Central memory CD4-positive, alpha-beta T cell (primary cell): ENCODE data around the gene ADRA2C.

Experiments
- DNase-seq: peaks from one replicate; pipeline ENCODE4 v3.0.0; 2022
- total RNA-seq, 3 experiments: gene quantifications; one replicate each; lab custom pipeline; 2026; lab: John Stamatoyannopoulos, UW

ADRA2C gene
- total RNA-seq, result 0 reads per million in 3 experiments

DNA sequence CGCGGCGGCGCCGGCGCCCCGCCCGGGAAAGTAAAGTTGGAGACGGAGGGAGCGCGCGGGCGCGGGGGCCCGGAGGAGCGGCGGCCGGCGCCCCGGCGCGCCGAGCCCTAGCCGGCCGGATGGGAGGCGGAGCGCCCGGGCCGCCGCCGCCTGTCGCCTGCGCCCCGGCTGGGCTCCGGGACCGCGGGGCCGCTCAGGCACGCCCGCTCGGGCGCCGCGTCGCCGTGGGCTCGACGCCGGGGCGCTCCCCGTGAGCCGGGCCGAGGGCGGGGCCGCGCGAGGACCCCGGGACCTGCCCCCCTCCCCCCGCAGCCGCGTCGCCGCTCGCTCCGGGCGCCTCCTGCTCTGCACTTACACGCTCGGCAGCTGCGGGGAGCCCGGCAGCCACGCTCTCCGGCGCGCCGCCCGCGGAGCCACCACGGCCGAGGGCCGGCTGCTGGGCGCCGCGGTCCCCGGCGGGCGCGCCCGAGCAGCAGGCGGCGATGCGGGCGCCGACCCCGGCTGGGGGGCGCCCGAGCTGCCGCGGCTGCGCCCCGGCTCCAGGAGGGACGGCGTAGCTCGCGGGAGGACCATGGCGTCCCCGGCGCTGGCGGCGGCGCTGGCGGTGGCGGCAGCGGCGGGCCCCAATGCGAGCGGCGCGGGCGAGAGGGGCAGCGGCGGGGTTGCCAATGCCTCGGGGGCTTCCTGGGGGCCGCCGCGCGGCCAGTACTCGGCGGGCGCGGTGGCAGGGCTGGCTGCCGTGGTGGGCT, at the start of gene ADRA2C:
ADRA2C (plus strand) TSS at position 350 of the 749 bp plus-strand sequence; CDS start at position 572, 222 bp downstream.
- no peak for DNase-seq

GRCh38 chr4:3716631-3717235, 49.5 kb upstream of the ADRA2C start:
- DNase-seq, result no peak

- DNase-seq, result no peak
These were observed 48.9 kb upstream of the ADRA2C start for GRCh38 chr4:3717241-3717640.

GRCh38 chr4:3718462-3718861, 47.7 kb upstream of the ADRA2C start:
- DNase-seq, result no peak

DNA sequence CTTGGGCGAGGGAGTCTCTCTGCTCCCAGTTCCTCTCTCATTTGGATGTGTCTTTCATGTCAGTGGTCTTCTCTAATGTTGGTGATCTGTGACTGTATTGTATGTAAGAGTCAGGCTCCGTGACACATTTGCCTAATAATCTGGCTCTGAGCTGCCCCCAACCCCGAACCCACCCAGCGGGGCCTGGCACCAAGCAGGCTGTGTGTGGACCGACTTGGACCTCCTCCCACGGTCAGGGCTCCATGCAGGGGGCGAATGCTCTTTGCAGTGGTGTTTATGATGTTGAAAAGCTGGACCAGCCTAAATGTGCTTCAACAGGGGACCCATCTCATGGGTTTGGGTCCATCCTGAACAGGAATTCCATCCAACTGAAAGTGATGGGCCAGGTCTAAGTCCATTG, 47.0 kb upstream of the ADRA2C start:
- DNase-seq, result no peak

DNA sequence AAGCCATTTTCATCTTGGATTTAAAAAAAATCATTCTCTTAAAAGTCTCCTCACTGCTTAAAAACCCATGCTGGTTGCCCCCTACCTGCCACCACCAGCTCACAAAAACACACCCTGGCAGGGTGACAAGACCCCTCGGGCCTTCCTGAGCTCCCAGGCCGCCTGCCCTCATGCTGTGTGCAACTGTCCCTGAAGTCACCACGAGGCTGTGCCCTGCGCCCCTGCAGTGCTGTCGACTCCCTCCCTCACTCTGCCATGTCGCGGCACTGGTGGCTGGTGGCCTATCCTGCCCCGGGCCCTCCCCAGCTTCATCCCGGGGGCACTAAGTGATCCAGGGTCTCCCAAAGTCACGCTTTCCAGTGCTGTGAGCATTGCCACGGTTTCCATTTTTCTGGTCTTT, 46.3 kb upstream of the ADRA2C start:
- no peak for DNase-seq

DNA sequence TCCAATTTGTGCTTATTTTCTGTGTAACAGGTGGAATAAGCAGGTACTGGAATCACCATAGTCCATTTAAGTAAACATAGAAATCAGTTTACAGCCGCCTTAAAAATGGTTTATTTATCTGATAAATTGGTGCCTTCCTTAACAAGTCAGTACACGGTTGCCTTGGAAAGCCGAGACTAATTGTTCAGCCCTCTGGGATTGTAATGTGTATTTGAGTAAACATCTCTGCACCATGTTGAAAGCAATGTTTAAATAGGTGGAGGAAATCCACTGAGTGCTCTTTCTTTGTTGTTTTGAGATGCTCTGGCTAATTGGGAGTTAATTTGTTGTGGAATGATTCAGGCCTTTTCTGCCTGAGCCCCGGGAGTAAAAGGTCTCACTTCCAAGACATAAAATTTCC, 45.7 kb upstream of the ADRA2C start:
- no peak for DNase-seq

GRCh38 chr4:3721186-3721585, 45.0 kb upstream of the ADRA2C start:
- DNase-seq, result no peak

- DNase-seq, result no peak
These were observed 44.6 kb upstream of the ADRA2C start for GRCh38 chr4:3721627-3722026.

- no peak for DNase-seq
These were observed 43.5 kb upstream of the ADRA2C start for GRCh38 chr4:3722446-3723231.

DNA sequence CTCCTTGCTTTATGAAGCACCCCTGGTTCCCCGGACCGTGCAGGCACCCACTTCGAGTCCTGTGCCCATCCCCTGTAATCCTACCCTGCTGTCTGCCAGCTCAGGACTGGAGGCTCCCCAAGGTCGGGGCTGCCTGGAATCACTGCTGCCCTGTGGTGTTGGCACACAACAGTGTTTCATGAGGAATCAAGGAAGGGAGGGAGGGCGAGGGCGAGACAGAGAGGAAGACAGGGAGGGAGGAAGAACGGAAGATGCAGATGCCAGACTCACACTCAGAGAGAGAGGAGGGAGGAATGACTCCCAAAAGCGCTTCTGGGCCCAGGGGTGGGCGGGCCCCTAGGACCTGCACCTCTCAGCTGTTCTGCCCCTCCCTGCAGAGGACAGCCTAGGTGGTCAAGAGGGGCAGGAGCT, 42.9 kb upstream of the ADRA2C start:
- no peak for DNase-seq

- no peak for DNase-seq
These were observed 41.6 kb upstream of the ADRA2C start for GRCh38 chr4:3724319-3725231.

DNA sequence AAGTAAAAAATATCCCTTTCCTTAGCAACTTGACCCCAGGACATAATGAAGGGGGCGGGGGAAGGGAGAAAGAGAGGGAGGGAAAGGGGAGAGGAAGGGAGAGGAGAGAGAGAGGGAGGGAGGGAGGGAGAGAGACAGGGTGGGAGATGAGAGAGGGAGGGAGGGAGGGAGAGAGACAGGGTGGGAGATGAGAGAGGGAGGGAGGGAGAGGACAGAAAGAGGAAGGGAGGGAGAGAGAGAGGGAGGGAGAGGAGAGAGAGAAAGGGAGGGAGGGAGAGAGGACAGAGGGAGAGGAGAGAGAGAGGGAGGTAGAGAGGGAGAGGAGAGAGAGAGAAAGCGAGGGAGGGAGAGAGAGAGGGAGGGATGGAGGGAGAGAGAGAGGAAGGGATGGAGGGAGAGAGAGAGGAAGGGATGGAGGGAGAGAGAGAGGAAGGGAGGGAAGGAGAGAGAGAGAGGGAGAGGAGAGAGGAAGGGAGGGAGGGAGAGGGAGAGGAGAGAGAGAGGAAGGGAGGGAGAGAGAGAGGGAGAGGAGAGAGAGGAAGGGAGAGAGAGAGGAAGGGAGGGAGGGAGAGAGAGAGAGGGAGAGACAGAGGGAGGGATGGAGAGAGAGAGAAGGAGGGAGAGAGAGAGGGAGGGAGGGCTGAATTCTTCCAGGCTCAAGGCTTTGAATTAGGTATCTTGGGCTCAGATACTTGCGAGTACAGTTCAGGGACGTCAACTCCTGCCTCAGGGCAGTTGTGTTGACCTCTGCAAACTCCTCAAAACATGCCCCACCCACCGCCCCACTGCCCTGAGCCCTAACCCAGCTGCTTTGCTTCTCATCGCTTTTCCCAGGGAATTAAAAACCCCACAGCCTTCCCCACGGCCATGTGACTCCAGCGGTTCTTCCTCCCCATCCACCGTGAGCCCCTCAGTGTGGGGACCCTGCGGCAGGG, 40.0 kb upstream of the ADRA2C start:
- no peak for DNase-seq

DNA sequence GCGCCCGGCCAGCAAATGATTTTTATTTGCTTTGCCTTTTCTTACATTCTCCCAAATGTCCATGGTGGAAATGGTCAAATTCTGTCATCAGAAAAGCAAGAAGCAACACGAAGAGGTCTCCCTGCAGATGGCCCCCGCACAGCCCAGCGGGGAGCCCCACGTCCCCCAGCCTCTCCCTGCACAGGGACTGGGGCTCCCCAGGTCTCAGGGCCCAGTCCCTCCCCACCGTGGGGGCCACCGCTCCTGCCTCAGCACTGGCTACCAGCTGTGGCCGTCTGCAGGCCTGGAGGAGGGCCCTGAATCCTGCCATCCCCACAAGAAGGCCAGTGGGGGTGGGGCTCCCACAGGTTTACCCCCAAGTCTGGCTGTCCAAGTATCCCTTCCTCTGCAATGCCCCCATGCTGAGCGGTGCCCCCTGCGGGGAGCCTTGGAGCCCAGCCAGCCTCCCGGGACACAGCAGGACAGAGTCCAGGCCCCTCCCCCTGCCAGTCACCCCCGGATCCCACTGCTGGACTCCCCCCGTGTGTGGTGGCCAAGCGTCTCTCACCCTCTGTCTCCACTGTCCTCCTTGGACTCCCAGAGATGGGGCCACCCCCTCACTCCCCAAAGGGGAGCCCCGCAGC, 38.2 kb upstream of the ADRA2C start:
- DNase-seq, result no peak

- DNase-seq, result no peak
These were observed 36.9 kb upstream of the ADRA2C start for GRCh38 chr4:3729188-3729881.

DNA sequence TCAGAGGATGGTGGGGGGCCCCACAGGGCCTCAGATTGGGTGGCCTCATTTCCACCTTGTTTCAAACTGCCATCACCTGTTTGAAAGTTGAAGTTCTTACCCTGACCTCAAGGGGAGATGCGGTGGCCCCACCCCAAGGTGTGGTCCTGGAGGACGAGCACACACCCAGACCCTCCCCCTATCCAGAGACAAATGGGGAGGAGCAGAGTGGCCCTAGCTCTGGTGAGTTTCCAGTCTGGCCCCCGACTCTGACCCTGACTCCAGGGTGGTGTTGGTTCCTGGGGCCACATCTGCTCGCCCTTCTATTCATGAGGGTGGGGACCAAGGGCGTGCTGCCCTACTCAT, 36.3 kb upstream of the ADRA2C start:
- no peak for DNase-seq

DNA sequence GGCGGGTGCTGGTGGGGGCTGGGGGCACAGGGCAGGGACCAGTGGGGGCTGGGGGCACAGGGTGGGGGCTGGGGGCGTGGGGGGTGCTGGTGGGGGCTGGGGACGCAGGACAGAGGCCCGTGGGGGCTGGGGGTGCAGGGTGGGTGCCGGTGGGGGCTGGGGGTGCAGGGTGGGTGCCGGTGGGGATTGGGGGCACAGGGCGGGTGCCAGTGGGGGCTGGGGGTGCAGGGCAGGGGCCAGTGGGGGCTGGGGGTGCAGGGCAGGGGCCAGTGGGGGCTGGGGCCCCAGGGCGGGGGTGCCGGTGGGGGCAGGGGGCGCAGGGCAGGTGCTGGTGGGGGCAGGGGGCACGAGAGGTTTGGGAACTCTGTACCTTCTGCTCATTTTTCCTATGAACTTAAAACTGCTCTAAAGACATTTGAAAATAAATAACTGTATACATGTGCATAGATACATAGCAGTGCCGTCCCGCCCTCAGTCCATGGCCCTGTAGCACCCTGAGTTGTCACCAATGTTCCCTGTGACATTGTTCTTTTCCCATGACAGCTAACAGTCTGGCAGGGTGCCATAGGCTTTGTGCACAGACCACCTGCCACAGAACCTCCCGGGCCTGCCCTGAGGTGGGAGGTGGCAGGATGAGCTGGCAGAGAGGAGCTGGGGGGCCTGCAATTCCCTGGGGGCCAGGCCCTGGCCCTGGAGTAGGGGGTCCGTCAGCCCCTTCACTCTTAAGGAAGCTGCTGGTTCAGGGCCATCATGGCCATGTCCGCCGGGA, 35.6 kb upstream of the ADRA2C start:
- no peak for DNase-seq

- no peak for DNase-seq
These were observed 33.8 kb upstream of the ADRA2C start for GRCh38 chr4:3732076-3733028.
